WTC11 (cell line): ENCODE measurements around the gene CRYGS. TPM values are rescaled to one million over a fixed set of nuclear protein-coding genes. Genes with fewer than 3 reads are reported as not detected.

Experiments
- ATAC-seq: fragments of 200-7000 bp; cut with Tn5 transposase; 2 replicates; pipeline ENCODE4 v1.10.0; 2021; ENCODE audit warnings: mild to moderate bottlenecking, moderate library complexity
- CTCF ChIA-PET: fragments of 300-600 bp; sonication (Branson Sonifier 250); formaldehyde crosslinking; loops from one replicate; lab custom pipeline; 2021; ENCODE audit warnings: antibody characterized with exemption; lab: Charles Lee
- POLR2A ChIA-PET: fragments of 350-600 bp; sonication (Branson Sonifier 250); formaldehyde crosslinking; loops from one replicate; lab custom pipeline; 2021; ENCODE audit warnings: antibody characterized with exemption; lab: Charles Lee
- DNase-seq: peaks from one replicate; pipeline ENCODE4 v3.0.0; 2021; ENCODE audit warnings: low spot score
- H3K27ac Mint-ChIP-seq: 2 replicates; pipeline ENCODE4 v1.8.0; 2021; ENCODE audit warnings: mixed read lengths
- H3K27me3 Mint-ChIP-seq: 2 replicates; pipeline ENCODE4 v1.8.0; 2021; ENCODE audit warnings: low read depth, mild to moderate bottlenecking, moderate library complexity, mixed read lengths
- H3K36me3 Mint-ChIP-seq: 2 replicates; pipeline ENCODE4 v1.8.0; 2021; ENCODE audit warnings: mixed read lengths
- H3K4me1 Mint-ChIP-seq: 2 replicates; pipeline ENCODE4 v1.8.0; 2022; ENCODE audit warnings: mixed read lengths
- H3K4me3 Mint-ChIP-seq: 2 replicates; pipeline ENCODE4 v1.8.0; 2021; ENCODE audit warnings: mild to moderate bottlenecking, moderate library complexity, mixed read lengths
- H3K9me3 Mint-ChIP-seq: 2 replicates; pipeline ENCODE4 v1.8.0; 2021; ENCODE audit warnings: mixed read lengths
- ATF1 ChIP-seq: sonication (generic); formaldehyde crosslinking; IDR thresholded peaks from 2 replicates; pipeline ENCODE4 v1.8.1; 2023; ENCODE audit warnings: mild to moderate bottlenecking, moderate library complexity, missing genetic modification reagents
- CREM ChIP-seq: sonication (generic); formaldehyde crosslinking; IDR thresholded peaks from 2 replicates; pipeline ENCODE4 v1.8.1; 2022; ENCODE audit warnings: mild to moderate bottlenecking, missing genetic modification reagents, moderate library complexity
- ELF4 ChIP-seq: sonication (generic); formaldehyde crosslinking; IDR thresholded peaks from 2 replicates; pipeline ENCODE4 v1.8.1; 2022; ENCODE audit warnings: low read depth, mild to moderate bottlenecking, moderate library complexity, missing genetic modification reagents
- ESRRA ChIP-seq: sonication (generic); formaldehyde crosslinking; IDR thresholded peaks from 2 replicates; pipeline ENCODE4 v1.8.1; 2022; ENCODE audit warnings: mild to moderate bottlenecking, missing genetic modification reagents, borderline replicate concordance
- ETV6 ChIP-seq: sonication (generic); formaldehyde crosslinking; IDR thresholded peaks from 2 replicates; pipeline ENCODE4 v1.8.1; 2022; ENCODE audit warnings: mild to moderate bottlenecking, missing genetic modification reagents
- JAZF1 ChIP-seq: fragments of 250-450 bp; sonication (Bioruptor Pico); IDR thresholded peaks from 2 replicates; pipeline ENCODE4 v1.9.0; 2021; ENCODE audit warnings: moderate library complexity, mild to moderate bottlenecking, inconsistent platforms
- KAT7 ChIP-seq: sonication (generic); formaldehyde crosslinking; IDR thresholded peaks from 2 replicates; pipeline ENCODE4 v1.8.1; 2023; ENCODE audit warnings: missing genetic modification reagents, mild to moderate bottlenecking, borderline replicate concordance
- MXD4 ChIP-seq: fragments of 250-450 bp; sonication (Bioruptor Pico); IDR thresholded peaks from 2 replicates; pipeline ENCODE4 v1.8.0; 2021; ENCODE audit warnings: mild to moderate bottlenecking, moderate library complexity, borderline replicate concordance
- NR3C1 ChIP-seq: sonication (generic); formaldehyde crosslinking; conservative IDR thresholded peaks from 2 replicates; pipeline ENCODE4 v1.8.1; 2023; ENCODE audit warnings: low read depth, mild to moderate bottlenecking, missing genetic modification reagents
- PRRX2 ChIP-seq: fragments of 250-450 bp; sonication (Bioruptor Pico); IDR thresholded peaks from 2 replicates; pipeline ENCODE4 v1.8.0; 2021; ENCODE audit warnings: mild to moderate bottlenecking
- RELA ChIP-seq: sonication (generic); formaldehyde crosslinking; IDR thresholded peaks from 2 replicates; pipeline ENCODE4 v1.8.1; 2022; ENCODE audit warnings: missing genetic modification reagents, mild to moderate bottlenecking, borderline replicate concordance
- SMAD3 ChIP-seq: sonication (generic); formaldehyde crosslinking; IDR thresholded peaks from 2 replicates; pipeline ENCODE4 v1.8.0; 2022; ENCODE audit warnings: missing genetic modification reagents, mild to moderate bottlenecking, borderline replicate concordance
- SP1 ChIP-seq: sonication (generic); formaldehyde crosslinking; conservative IDR thresholded peaks from 2 replicates; pipeline ENCODE4 v1.8.1; 2022; ENCODE audit warnings: missing genetic modification reagents
- TCF7 ChIP-seq: sonication (generic); formaldehyde crosslinking; IDR thresholded peaks from 2 replicates; pipeline ENCODE4 v1.8.0; 2022; ENCODE audit warnings: mild to moderate bottlenecking, low read depth, missing genetic modification reagents, moderate library complexity
- TEAD1 ChIP-seq: sonication (generic); formaldehyde crosslinking; IDR thresholded peaks from 2 replicates; pipeline ENCODE4 v1.8.0; 2022; ENCODE audit warnings: mild to moderate bottlenecking, missing genetic modification reagents
- TEAD4 ChIP-seq: sonication (generic); formaldehyde crosslinking; IDR thresholded peaks from 2 replicates; pipeline ENCODE4 v1.8.0; 2022; ENCODE audit warnings: mild to moderate bottlenecking, missing genetic modification reagents
- total RNA-seq: library from RNA; stranded (reverse); gene quantifications from 3 replicates; pipeline ENCODE4 v1.2.3, GENCODE V29; 2021
- TF ChIP-seq, protein P1 (sequence below): sonication (generic); formaldehyde crosslinking; IDR thresholded peaks from 2 replicates; pipeline ENCODE4 v1.8.1; 2023; ENCODE audit warnings: mild to moderate bottlenecking, missing genetic modification reagents
- TF ChIP-seq, protein P2 (sequence below): sonication (generic); formaldehyde crosslinking; conservative IDR thresholded peaks from 2 replicates; pipeline ENCODE4 v1.8.1; 2023; ENCODE audit warnings: mild to moderate bottlenecking, low read depth, missing genetic modification reagents, moderate library complexity
- TF ChIP-seq, protein P3 (sequence below): sonication (generic); formaldehyde crosslinking; IDR thresholded peaks from 2 replicates; pipeline ENCODE4 v1.8.1; 2022; ENCODE audit warnings: missing genetic modification reagents, borderline replicate concordance
- TF ChIP-seq, protein P4 (sequence below): sonication (generic); formaldehyde crosslinking; IDR thresholded peaks from 2 replicates; pipeline ENCODE4 v1.8.1; 2022; ENCODE audit warnings: mild to moderate bottlenecking, moderate library complexity, missing genetic modification reagents
- TF ChIP-seq, protein P5 (sequence below): sonication (generic); formaldehyde crosslinking; IDR thresholded peaks from 2 replicates; pipeline ENCODE4 v1.8.1; 2022; ENCODE audit warnings: low read depth, mild to moderate bottlenecking, moderate library complexity, missing genetic modification reagents, borderline replicate concordance
- TF ChIP-seq, protein P6 (sequence below): fragments of 250-450 bp; sonication (Bioruptor Pico); conservative IDR thresholded peaks from 2 replicates; pipeline ENCODE4 v1.9.0; 2021; ENCODE audit warnings: mild to moderate bottlenecking
- TF ChIP-seq, protein P7 (sequence below): sonication (generic); formaldehyde crosslinking; conservative IDR thresholded peaks from 2 replicates; pipeline ENCODE4 v1.8.1; 2022; ENCODE audit warnings: mild to moderate bottlenecking, missing genetic modification reagents

CRYGS gene
- total RNA-seq, 1 experiment from 2014 or later: 1.7 TPM

DNA sequence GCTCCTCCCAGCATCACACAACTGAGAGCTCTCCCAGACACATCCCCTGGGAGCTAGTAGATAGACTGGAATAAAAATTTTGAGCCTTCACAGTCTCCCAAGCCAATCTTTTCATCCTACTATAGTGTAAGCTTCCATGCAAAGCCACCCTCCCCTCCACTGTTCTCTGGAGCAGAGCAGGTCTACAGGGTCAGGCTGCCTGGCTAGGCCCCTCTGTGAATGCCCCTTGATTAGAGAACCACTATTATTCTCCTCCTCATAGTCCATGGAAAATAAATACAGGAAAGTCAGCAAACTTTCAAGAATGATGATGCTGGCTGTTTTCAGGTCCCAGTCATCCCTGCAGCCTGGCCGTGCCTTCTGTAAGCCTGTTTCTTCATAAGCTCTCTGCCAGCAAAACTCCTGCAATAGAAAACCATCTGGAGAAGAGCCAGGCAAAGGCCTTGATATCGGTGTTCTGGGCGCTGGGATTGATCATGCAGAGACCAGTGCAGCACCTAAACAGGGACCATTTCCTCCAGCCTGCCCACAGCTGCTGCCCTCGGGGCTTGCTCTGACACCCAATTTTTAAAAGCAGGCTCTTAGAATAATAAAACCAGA, 51.7 kb downstream of the CRYGS start:
- ChIA-PET CTCF (interaction anchor here (0.6 to 0.9 kb wide), 2 partner anchors 48 to 230 kb away, joined by 3 to 4 read pairs; no protein-coding TSS in a partner anchor), POLR2A (no interaction called here)
- Mint-ChIP-seq H3K27me3 (no peaks in the 10 kb centered on the region), H3K27ac (no peak overlapping the region), H3K4me1 (peaks cover 5% of the 10 kb centered on the region; the same call in 1 of the 2 replicates), H3K4me3 (no peak overlapping the region), H3K36me3 (no peaks in the 10 kb centered on the region), H3K9me3 (no peaks in the 10 kb centered on the region)
- DNase-seq: no peak
- ATAC-seq: no peak
- TF ChIP-seq RELA (CRISPR knock-in tag): no peak
- no peak for TF ChIP-seq TCF7 (CRISPR knock-in tag)
- no peak for TF ChIP-seq TEAD4 (CRISPR knock-in tag)
- TF ChIP-seq, protein P1, sequence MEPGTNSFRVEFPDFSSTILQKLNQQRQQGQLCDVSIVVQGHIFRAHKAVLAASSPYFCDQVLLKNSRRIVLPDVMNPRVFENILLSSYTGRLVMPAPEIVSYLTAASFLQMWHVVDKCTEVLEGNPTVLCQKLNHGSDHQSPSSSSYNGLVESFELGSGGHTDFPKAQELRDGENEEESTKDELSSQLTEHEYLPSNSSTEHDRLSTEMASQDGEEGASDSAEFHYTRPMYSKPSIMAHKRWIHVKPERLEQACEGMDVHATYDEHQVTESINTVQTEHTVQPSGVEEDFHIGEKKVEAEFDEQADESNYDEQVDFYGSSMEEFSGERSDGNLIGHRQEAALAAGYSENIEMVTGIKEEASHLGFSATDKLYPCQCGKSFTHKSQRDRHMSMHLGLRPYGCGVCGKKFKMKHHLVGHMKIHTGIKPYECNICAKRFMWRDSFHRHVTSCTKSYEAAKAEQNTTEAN (CRISPR knock-in tag): no peak
- TF ChIP-seq SP1 (CRISPR knock-in tag): no peak
- TF ChIP-seq CREM (CRISPR knock-in tag): no peak
- TF ChIP-seq MXD4: no peak
- no peak for TF ChIP-seq SMAD3
- no peak for TF ChIP-seq PRRX2 (CRISPR knock-in tag)
- TF ChIP-seq, protein P2, sequence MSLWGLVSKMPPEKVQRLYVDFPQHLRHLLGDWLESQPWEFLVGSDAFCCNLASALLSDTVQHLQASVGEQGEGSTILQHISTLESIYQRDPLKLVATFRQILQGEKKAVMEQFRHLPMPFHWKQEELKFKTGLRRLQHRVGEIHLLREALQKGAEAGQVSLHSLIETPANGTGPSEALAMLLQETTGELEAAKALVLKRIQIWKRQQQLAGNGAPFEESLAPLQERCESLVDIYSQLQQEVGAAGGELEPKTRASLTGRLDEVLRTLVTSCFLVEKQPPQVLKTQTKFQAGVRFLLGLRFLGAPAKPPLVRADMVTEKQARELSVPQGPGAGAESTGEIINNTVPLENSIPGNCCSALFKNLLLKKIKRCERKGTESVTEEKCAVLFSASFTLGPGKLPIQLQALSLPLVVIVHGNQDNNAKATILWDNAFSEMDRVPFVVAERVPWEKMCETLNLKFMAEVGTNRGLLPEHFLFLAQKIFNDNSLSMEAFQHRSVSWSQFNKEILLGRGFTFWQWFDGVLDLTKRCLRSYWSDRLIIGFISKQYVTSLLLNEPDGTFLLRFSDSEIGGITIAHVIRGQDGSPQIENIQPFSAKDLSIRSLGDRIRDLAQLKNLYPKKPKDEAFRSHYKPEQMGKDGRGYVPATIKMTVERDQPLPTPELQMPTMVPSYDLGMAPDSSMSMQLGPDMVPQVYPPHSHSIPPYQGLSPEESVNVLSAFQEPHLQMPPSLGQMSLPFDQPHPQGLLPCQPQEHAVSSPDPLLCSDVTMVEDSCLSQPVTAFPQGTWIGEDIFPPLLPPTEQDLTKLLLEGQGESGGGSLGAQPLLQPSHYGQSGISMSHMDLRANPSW: no peak
- no peak for TF ChIP-seq ESRRA
- no peak for TF ChIP-seq NR3C1 (CRISPR knock-in tag)
- TF ChIP-seq, protein P3, sequence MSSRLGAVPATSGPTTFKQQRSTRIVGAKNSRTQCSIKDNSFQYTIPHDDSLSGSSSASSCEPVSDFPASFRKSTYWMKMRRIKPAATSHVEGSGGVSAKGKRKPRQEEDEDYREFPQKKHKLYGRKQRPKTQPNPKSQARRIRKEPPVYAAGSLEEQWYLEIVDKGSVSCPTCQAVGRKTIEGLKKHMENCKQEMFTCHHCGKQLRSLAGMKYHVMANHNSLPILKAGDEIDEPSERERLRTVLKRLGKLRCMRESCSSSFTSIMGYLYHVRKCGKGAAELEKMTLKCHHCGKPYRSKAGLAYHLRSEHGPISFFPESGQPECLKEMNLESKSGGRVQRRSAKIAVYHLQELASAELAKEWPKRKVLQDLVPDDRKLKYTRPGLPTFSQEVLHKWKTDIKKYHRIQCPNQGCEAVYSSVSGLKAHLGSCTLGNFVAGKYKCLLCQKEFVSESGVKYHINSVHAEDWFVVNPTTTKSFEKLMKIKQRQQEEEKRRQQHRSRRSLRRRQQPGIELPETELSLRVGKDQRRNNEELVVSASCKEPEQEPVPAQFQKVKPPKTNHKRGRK (CRISPR knock-in tag): no peak
- no peak for TF ChIP-seq ELF4 (CRISPR knock-in tag)

DNA sequence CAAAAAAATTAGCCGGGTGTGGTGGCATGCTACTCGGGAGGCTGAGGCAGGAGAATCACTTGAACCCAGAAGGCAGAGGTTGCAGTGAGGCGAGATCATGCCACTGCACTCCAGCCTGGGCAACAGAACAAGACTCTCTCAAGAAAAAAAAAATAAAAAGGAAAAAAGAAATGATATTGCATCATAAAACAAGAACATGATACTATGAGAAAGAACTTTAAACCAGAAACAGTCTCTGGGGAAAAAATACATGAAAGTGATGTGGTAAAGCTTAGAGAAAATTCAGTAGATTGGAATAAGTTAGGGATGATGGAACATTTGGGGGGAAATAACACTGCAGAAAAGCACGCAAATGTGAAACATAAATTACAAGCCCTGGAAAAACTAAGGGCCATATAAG, 54.7 kb downstream of the CRYGS start:
- no peak for DNase-seq
- H3K36me3 Mint-ChIP-seq: no peaks in the 10 kb centered on the region
- H3K27ac Mint-ChIP-seq: no peak overlapping the region
- peaks cover 10% of the 10 kb centered on the region for H3K4me1 Mint-ChIP-seq
- no peak for ATAC-seq
- CTCF ChIA-PET: interaction anchor here (0.5 kb wide), 1 partner anchor 194 kb away, joined by 5 read pairs; no protein-coding TSS in a partner anchor
- no peaks in the 10 kb centered on the region for H3K27me3 Mint-ChIP-seq
- POLR2A ChIA-PET: interaction anchor here (0.7 kb wide), 1 partner anchor 64 kb away, joined by 3 read pairs; no protein-coding TSS in a partner anchor
- no peaks in the 10 kb centered on the region for H3K9me3 Mint-ChIP-seq
- no peak overlapping the region for H3K4me3 Mint-ChIP-seq
- TF ChIP-seq ETV6 (CRISPR knock-in tag): no peak
- TF ChIP-seq, protein P4, sequence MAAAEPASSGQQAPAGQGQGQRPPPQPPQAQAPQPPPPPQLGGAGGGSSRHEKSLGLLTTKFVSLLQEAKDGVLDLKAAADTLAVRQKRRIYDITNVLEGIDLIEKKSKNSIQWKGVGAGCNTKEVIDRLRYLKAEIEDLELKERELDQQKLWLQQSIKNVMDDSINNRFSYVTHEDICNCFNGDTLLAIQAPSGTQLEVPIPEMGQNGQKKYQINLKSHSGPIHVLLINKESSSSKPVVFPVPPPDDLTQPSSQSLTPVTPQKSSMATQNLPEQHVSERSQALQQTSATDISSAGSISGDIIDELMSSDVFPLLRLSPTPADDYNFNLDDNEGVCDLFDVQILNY (CRISPR knock-in tag): no peak
- TF ChIP-seq ATF1 (CRISPR knock-in tag): no peak
- no peak for TF ChIP-seq KAT7 (CRISPR knock-in tag)
- TF ChIP-seq TEAD1 (CRISPR knock-in tag): no peak
- TF ChIP-seq, protein P5, sequence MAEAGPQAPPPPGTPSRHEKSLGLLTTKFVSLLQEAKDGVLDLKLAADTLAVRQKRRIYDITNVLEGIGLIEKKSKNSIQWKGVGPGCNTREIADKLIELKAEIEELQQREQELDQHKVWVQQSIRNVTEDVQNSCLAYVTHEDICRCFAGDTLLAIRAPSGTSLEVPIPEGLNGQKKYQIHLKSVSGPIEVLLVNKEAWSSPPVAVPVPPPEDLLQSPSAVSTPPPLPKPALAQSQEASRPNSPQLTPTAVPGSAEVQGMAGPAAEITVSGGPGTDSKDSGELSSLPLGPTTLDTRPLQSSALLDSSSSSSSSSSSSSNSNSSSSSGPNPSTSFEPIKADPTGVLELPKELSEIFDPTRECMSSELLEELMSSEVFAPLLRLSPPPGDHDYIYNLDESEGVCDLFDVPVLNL (CRISPR knock-in tag): no peak
- TF ChIP-seq, protein P6, sequence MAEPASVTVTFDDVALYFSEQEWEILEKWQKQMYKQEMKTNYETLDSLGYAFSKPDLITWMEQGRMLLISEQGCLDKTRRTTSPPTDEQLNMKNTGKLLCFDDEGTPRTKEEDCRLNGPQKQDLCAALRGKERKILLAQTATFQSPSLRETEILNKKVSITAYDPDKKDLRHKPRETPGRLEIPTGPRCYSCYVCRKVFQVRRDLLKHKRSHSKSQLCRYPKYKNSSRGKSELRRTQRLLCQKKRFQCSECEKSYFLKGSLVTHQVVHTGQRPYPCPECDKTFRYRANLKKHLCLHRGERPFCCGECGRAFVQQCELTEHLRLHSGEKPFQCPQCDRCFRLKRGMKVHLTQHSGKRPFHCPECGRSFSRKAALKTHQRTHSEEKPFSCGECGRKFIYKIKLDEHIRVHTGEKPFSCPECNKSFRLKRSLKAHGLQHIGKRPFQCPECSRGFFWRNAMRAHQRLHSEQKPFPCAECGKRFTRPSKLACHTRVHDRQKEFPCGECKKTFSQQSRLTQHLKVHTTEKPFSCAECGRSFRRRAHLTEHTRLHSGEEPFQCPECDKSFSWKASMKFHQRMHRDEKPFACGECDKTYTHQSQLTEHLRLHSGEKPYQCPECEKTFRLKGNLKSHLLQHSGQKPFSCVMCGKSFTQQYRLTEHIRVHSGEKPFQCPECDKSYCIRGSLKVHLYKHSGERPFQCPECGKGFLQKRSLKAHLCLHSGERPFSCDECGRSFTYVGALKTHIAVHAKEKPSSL: no peak
- TF ChIP-seq JAZF1 (CRISPR knock-in tag): no peak
- TF ChIP-seq, protein P7, sequence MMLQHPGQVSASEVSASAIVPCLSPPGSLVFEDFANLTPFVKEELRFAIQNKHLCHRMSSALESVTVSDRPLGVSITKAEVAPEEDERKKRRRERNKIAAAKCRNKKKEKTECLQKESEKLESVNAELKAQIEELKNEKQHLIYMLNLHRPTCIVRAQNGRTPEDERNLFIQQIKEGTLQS (CRISPR knock-in tag): no peak
